RWPE2 (cell line): ENCODE data around the gene ALG11.

Experiments used
- ATAC-seq: fragments of 200-7000 bp; cut with Tn5 transposase; 3 replicates; pipeline ENCODE4 v1.9.1; 2021; ENCODE audit warnings: low read depth
- DNase-seq: peaks from one replicate; pipeline ENCODE4 v3.0.0-alpha.2; 2020; ENCODE audit warnings: low spot score
- H3K27ac ChIP-seq: fragments of 450-650 bp; 2 replicates; pipeline ENCODE4 v1.5.1; 2017; ENCODE audit warnings: mild to moderate bottlenecking; ENCODE audit not compliant: poor library complexity, severe bottlenecking
- H3K27me3 ChIP-seq: fragments of 250-450 bp; sonication (Bioruptor Pico); 2 replicates; pipeline ENCODE4 v1.5.1; 2021; ENCODE audit warnings: mild to moderate bottlenecking, moderate library complexity; ENCODE audit not compliant: insufficient read depth, poor library complexity, severe bottlenecking
- H3K36me3 ChIP-seq: fragments of 250-450 bp; sonication (Bioruptor Pico); 2 replicates; pipeline ENCODE4 v1.5.1; 2020; ENCODE audit warnings: low read depth, mild to moderate bottlenecking, moderate library complexity
- H3K4me1 ChIP-seq: fragments of 250-450 bp; sonication (Bioruptor Pico); 2 replicates; pipeline ENCODE4 v1.5.1; 2021; ENCODE audit warnings: mild to moderate bottlenecking, moderate library complexity; ENCODE audit not compliant: insufficient read depth, poor library complexity, severe bottlenecking
- H3K4me3 ChIP-seq: fragments of 250-450 bp; sonication (Bioruptor Pico); 2 replicates; pipeline ENCODE4 v1.5.1; 2021; ENCODE audit warnings: mild to moderate bottlenecking, moderate library complexity; ENCODE audit not compliant: severe bottlenecking
- H3K9me3 ChIP-seq: fragments of 250-450 bp; sonication (Bioruptor Pico); 2 replicates; pipeline ENCODE4 v1.5.1; 2021; ENCODE audit warnings: mild to moderate bottlenecking, moderate library complexity; ENCODE audit not compliant: severe bottlenecking
- TF ChIP-seq, protein P1 (sequence below): fragments of 450-650 bp; IDR thresholded peaks from one replicate; pipeline ENCODE4 v1.5.1; 2017; ENCODE audit warnings: mild to moderate bottlenecking, moderate library complexity; ENCODE audit not compliant: poor library complexity, severe bottlenecking

ALG11 gene

DNA sequence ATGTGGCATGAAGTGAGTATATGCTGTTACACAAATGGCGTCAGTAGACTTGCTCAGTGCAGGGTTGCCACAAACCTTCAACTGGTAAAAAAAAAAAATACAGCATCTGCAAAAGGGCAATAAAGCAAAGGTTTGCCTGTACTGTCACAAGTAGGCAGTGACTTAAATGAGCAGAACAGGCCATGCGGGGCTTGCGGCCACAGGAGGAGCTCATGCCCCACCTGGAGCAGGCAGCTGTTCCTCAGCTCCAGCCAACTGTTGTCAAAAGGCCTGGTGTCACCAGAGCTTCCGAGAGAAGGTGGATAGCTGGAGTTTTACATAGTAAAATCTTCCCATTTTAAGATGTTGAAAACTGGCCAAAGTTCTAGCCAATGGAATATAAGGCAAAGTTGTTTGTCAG, 8.7 kb upstream of the ALG11 start:
- Histone ChIP-seq H3K4me3 (no peak overlapping the region), H3K4me1 (no peaks in the 10 kb centered on the region), H3K27ac (no peak overlapping the region), H3K36me3 (no peaks in the 10 kb centered on the region), H3K27me3 (no peaks in the 10 kb centered on the region), H3K9me3 (no peaks in the 10 kb centered on the region)
- no peak for ATAC-seq
- TF ChIP-seq, protein P1, sequence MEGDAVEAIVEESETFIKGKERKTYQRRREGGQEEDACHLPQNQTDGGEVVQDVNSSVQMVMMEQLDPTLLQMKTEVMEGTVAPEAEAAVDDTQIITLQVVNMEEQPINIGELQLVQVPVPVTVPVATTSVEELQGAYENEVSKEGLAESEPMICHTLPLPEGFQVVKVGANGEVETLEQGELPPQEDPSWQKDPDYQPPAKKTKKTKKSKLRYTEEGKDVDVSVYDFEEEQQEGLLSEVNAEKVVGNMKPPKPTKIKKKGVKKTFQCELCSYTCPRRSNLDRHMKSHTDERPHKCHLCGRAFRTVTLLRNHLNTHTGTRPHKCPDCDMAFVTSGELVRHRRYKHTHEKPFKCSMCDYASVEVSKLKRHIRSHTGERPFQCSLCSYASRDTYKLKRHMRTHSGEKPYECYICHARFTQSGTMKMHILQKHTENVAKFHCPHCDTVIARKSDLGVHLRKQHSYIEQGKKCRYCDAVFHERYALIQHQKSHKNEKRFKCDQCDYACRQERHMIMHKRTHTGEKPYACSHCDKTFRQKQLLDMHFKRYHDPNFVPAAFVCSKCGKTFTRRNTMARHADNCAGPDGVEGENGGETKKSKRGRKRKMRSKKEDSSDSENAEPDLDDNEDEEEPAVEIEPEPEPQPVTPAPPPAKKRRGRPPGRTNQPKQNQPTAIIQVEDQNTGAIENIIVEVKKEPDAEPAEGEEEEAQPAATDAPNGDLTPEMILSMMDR: no peak
- DNase-seq: no peak

DNA sequence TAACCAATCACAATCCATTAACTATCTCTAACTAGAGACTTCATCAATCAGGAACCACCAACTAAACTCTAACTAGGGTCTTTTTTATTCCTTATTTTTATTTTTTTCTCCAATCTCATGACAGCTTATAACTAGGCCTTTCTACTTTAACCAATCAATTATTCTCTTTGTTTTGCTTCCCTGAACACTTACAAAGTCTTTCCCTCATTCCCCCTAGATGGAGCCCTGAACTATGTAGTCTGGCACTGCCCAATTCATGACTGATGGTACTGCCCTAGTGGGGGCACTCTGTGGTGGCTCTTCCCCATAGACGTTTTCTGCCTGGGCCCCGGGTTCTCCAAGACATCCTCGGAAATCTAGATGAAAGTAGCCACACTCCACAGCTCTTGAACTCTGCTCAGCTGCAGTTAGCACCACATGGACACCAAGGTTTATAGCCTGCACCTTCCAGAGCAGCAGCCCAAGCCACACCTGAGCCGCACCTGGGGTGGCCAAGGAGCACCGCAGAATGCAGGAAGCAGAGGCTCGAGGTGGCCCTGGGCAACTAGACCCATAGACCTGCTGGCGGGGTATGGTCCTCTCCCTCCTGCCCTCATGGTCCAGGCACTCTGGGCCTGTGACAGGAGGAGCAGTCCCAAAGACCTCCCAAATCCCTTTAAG, 7.6 kb upstream of the ALG11 start:
- Histone ChIP-seq H3K27me3 (no peaks in the 10 kb centered on the region), H3K4me1 (no peaks in the 10 kb centered on the region), H3K9me3 (no peaks in the 10 kb centered on the region), H3K4me3 (no peak overlapping the region), H3K36me3 (no peaks in the 10 kb centered on the region), H3K27ac (no peak overlapping the region)
- DNase-seq (no peak), ATAC-seq (no peak)
- TF ChIP-seq, protein P1: no peak

DNA sequence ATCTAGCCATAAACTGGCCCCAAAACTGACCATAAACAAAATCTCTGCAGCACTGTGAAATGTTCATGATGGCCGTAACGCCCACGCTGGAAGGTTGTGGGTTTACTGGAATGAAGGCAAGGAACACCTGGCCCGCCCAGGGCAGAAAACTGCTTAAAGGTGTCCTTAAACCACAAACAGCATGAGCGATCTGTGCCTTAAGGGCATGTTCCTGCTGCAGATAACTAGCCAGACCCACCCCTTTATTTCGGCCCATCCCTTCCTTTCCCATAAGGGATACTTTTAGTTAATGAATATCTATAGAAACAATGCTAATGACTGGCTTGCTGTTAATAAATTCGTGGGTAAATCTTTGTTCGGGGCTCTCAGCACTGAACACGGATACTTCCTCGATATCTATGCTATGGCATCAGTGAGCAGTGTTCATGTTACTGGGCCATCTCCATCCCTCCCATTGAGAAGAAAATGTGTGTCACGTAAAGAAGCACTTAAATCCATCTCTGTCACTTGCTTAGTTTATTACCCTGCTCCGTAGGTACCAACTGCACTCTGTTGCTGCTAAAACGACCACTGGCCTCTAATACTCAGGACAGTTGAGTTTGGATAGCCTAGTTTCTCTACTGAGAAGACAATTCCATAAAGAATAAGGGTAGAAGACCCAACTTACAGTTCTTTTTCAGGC, 6.2 kb upstream of the ALG11 start:
- Histone ChIP-seq H3K4me1 (no peaks in the 10 kb centered on the region), H3K4me3 (no peak overlapping the region), H3K27ac (no peak overlapping the region), H3K27me3 (no peaks in the 10 kb centered on the region), H3K36me3 (no peaks in the 10 kb centered on the region), H3K9me3 (no peaks in the 10 kb centered on the region)
- no peak for ATAC-seq
- TF ChIP-seq, protein P1: no peak
- DNase-seq: no peak

DNA sequence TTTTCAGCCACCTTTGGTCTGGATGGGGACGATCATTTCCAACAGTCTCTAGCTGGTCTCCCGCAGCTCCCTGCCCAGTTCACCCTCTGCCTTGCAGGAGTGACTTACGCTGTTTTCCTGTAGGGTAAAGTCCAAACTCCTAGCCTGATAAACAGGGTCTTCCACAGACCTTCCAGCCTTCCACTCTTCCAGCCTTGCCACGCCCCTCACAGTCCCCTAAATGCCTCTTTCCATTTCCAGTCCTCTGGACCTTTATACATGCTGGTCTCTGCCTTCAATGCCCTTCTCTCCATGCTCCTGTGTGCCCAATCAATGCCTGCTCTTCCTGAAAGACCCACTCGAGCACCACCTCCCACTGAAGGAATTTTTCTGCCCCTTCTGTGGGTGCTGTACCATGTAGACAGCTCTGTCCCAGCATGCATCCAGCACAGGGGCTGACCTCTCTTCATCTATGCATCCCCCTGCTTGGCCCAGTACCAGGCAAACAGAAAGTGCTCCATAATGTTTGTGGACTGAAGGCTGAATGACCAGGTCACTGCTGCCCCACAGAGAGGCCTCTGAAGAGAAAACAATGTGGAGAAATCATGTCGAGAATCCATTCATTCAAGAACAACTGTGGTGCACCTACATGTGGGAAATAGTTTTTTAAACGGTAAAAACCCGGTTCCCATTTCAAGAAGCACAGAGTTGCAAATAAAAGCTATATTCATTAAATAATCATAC, 5.5 kb upstream of the ALG11 start:
- DNase-seq (no peak), ATAC-seq (no peak)
- Histone ChIP-seq H3K27me3 (no peaks in the 10 kb centered on the region), H3K4me3 (no peak overlapping the region), H3K9me3 (no peaks in the 10 kb centered on the region), H3K36me3 (no peaks in the 10 kb centered on the region), H3K4me1 (no peaks in the 10 kb centered on the region), H3K27ac (no peak overlapping the region)
- TF ChIP-seq, protein P1: no peak
